NOMO-1 treated with DMSO at 0.1 percent for 48 hours (cell line): ENCODE results near the gene ARID5A.

Experiments used
- DNase-seq: peaks from one replicate; lab custom pipeline; 2025; ENCODE audit not compliant: unreplicated experiment; lab: John Stamatoyannopoulos, UW

ARID5A gene

GRCh38 chr2:96526615-96527285, 9.8 kb upstream of the ARID5A start:
- no peak for DNase-seq

- DNase-seq = no peak
These were observed 9.1 kb upstream of the ARID5A start for GRCh38 chr2:96527286-96528005.

- DNase-seq = no peak
These were observed 8.4 kb upstream of the ARID5A start for GRCh38 chr2:96528006-96528699.

DNA sequence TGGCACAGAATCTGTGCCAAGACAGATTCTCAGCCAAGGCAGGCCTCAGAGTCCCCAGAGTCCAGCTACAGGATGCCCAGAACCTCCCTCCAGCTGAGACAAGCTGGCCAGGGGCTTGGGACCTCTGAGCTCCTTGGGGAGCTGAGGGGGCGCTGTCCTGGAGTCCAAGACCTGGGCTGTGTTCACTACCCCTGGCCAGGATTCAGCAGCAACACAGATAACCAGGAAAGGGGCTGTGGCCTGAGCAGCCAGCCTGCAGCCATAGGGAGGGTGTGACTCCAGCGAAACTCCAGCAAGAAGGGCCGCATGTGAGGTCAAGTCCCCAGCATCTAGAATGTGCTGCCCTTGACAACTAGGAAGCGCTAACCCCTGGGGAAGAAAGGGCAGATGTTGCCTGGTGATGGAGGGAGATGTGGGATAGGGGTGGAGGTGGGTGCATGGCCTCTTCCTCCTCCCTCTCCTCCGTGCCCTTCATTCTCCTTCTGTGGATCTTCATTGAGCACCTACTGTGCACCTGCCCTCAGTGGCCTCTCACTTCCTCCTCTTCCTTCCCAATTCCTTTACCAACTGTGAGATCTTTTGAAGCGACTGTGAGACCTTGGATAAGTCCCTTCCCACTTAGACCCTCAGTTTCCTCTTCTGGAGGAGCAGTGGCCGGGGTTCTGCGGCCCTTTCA, 7.7 kb upstream of the ARID5A start:
- DNase-seq = no peak

- no peak for DNase-seq
These were observed 7.0 kb upstream of the ARID5A start for GRCh38 chr2:96529376-96530143.

GRCh38 chr2:96530144-96530430, 6.5 kb upstream of the ARID5A start:
- DNase-seq = no peak

DNA sequence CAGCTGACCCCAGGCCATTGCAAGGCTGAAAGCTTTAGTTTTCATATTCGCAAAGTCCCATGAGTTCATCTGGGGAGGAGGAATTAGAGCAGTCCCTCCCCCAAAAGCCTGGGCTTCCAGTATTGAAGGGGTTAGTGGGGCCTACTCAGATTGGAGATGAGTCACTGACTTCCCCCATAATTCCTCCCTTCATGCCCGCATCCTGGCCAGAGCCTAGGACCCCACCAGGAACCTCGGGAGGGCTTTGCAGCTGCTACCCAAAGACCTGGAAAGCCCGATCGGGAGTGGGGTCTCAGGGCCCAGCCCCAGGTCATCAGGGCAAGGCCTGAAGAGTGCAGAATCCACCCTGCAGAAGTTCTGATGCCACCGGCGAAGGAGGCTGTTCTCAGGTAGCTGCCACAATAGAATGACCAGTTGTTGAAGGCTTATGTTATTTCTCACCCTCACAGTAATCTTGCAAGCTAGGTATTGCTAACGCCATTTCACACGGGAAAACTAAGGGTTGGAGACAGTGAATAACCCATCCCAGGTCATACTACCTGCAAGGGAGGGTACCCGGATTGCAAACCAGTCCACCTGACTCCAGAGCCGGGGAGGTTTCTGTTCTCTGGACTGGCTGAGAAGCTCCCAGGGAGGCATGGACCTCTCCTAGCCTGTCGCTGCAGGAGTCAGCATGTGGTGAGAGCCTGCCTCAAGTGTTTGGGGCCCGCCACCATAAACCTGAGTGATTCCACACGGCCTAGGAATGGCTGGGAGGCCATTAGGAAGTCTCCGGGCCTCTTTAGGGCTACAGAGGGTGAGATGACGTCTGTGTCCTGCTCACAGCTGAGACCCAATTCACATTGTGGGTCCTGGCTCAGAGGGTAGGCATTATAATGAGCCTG, 5.8 kb upstream of the ARID5A start:
- DNase-seq = no peak

DNA sequence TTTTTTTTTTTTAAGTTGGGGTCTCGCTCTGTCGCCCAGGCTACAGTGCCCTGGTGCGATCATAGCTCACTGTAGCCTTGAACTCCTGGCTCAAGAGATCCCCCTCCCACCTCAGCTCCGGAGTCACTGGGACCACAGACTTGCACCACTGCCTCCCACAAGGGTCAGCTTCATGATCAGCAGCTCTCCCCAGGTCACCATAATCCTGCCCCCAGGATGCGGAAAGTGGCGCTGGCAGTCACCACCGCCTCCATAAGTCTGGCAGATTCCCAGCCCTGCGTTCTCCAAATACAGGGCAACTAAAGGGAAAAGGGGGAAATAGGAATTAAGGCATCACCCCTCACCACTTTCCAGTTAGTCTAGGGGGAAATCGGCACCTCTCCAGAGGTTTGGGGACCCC, 5.2 kb upstream of the ARID5A start:
- DNase-seq = no peak

DNA sequence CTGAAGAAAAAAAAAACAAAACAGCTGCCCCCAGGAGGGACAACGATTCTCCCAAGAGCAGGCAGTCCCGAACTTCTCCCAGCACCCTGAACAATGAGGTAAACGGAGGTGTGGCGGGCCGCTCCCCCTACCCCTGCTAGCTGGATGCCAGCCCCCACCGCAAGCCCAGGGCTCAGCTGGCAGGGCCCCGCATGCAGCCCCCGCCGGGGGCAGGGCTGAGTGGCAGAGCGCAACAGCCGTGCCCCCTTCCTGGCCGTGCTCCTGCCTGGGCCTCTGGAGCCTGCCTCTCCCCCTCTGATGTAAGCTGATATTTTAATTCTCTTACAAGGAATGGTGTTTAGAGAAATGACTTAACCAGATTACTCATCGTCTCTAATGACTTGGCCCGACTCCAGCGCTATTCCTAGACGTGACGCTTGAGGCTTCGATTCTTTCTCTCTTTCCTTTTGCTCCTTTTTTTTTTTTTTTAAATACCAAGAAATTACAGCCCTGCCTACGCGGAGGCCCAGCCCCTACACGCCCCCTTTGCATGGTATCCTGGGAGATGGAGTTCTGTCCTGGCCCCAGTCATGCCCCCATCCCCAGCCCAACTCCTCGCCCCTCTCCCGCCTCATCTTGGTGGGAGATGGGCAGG, 4.6 kb upstream of the ARID5A start:
- peak; percentile 99 for DNase-seq

- DNase-seq = no peak
These were observed 3.8 kb upstream of the ARID5A start for GRCh38 chr2:96532641-96533291.

GRCh38 chr2:96533292-96534073, 3.1 kb upstream of the ARID5A start:
- DNase-seq = peak; percentile 65

DNA sequence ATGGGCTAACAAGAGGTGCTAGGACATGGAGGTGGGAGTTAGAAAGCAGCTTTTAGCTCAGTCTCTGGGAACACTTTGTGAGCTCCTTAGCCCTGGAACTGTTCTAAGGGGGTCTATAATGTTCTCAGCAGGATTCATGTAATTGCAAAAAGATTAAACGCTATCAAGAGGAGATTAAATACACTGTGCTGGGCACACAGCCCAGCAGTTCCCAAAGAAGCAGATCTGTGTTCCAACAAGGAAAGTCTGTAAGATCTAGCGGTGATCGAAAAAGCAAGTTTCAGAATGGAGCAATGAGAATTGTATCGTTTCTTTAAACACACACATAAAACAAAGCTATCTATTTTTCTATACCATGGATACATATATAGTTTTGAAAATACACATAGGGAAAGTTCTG, 2.4 kb upstream of the ARID5A start:
- no peak for DNase-seq

DNA sequence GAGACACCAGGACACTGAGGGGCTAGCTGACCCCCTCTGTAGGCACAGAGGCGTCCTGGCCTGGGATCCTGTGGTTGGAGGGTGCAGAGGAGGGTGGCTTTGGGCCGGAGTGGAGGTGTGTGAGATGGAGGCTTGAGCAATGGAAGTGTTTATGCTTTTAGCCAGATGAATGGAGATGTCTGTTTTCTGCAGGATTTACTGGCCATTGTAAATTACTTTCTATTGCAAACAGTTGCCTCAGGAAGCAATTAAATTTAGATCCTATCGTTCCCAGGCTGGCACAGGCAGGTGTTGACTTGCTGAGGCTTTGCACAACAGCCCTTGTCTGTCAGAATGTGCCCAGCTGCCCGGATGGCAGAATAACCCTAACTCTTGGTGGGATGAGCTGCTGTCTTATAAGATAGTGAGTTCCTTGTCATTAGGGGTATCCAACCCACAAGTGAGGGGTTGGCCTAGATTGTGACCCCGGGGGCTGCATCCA, 1.8 kb upstream of the ARID5A start:
- no peak for DNase-seq

GRCh38 chr2:96535331-96535730, 1.2 kb upstream of the ARID5A start:
- no peak for DNase-seq

DNA sequence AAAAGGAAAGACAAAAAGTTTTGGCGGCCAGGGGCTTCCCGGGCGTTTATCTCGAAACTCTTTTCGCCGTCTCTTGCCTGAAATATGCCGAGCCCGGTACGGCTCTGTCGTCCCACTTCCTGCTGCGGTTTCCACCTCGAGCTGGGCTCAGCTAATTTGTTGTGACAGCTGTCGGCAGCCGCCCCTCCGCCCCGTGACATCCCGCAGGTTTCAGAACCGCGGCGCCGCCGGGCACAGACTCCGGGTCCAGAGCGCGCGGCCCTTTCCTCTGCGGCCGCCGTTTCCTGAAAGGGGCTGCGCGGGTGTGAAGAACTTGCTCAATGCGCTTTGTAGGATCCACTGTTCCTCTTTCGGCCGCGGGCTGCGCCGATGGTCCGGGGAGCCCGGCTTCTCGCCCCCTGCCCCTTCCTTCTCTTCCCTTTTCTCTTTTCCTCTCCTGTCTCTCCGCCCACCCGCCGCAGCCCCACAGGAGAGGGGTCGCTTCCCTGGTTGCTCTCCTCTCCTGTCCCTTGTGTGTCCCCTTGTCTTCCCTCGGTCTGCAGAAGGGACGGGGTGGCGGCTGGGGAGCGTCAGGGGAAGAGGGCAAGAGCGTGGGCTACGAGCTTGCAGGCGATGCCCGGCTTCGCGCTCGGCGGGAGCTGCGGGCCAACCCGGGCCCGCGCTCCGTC, 648 bp downstream of the ARID5A start:
- DNase-seq = peak; percentile 90

GRCh38 chr2:96537734-96538486, 1.4 kb downstream of the ARID5A start:
- DNase-seq = no peak
